ENCODE measurements around the gene SKAP1. TPM values are rescaled to one million over a fixed set of nuclear protein-coding genes. Genes with fewer than 3 reads are reported as not detected.

SKAP1 gene
- total and polyA plus RNA-seq, 2 donors (not counting 1 experiment from before 2014, with no cell fraction given) = not detected

DNA sequence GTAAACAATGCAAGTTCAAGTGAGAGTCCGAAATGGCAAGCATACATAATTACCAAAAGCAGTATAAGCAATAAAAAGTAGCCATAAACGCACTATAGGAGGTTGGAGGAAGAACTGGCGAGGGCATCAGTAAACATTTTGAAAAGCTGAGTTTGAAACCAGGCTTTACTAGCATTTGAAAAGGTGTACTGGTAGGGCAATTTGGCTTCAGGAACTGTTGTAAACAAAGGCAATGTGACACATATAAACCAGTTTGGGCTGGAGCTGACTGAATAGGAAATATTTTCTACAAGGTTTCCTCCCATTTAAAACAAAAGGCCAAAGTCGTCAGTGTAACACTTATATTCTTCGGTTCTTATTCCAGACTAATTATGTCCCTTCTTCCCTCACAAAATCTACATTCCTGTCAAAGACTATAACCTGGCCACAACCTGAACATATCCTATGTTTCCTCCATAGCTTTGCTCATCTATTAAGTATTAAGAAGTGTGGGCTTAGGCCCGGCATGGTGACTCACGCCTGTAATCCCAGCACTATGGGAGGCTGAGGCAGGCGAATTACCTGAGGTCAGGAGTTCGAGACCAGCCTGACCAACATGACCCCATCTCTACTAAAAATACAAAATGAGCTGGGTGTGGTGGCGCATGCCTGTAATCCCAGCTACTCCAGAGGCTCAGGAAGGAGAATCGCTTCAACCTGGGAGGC lies 336.5 kb downstream of the SKAP1 start:
- Histone ChIP-seq H3K4me1 (ENCODE audit: control insufficient read depth, extremely low read depth, insufficient read depth, low read length) (no peaks in the 10 kb centered on the region), H3K9me3 (ENCODE audit: control insufficient read depth, insufficient read depth, low read depth, low read length) (no peaks in the 10 kb centered on the region), H3K4me3 (replicated peaks in 1 of 4; ENCODE audit: control extremely low read depth in 1 of 4, insufficient read depth in 1 of 4, low read depth in 3 of 4, low read length in 4 of 4) (no peak overlapping the region), H3K27me3 (ENCODE audit: control insufficient read depth, insufficient read depth, low read length) (no peaks in the 10 kb centered on the region), H3K4me2 (ENCODE audit: extremely low read depth, insufficient read depth, low read length) (no peak overlapping the region), H2AFZ (ENCODE audit: low read length) (no peak overlapping the region), H3K9ac (ENCODE audit: insufficient read depth, low read length) (no peak overlapping the region), H3K79me2 (ENCODE audit: control insufficient read depth, insufficient read depth, low read length) (peaks cover 90% of the 10 kb centered on the region), H4K20me1 (ENCODE audit: control insufficient read depth, extremely low read depth, insufficient read depth, low read length) (no peaks in the 10 kb centered on the region), H3K27ac (ENCODE audit: insufficient read depth, low read length) (no peak overlapping the region), H3K36me3 (ENCODE audit: control insufficient read depth, insufficient read depth, low read length) (no peaks in the 10 kb centered on the region)
- no peak for TF ChIP-seq EZH2 (IDR thresholded peaks at IDR 0.05; ENCODE audit: low read length, missing control alignments)
- TF ChIP-seq, protein P1, sequence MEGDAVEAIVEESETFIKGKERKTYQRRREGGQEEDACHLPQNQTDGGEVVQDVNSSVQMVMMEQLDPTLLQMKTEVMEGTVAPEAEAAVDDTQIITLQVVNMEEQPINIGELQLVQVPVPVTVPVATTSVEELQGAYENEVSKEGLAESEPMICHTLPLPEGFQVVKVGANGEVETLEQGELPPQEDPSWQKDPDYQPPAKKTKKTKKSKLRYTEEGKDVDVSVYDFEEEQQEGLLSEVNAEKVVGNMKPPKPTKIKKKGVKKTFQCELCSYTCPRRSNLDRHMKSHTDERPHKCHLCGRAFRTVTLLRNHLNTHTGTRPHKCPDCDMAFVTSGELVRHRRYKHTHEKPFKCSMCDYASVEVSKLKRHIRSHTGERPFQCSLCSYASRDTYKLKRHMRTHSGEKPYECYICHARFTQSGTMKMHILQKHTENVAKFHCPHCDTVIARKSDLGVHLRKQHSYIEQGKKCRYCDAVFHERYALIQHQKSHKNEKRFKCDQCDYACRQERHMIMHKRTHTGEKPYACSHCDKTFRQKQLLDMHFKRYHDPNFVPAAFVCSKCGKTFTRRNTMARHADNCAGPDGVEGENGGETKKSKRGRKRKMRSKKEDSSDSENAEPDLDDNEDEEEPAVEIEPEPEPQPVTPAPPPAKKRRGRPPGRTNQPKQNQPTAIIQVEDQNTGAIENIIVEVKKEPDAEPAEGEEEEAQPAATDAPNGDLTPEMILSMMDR (conservative IDR thresholded peaks at IDR 0.05 in 1 of 2, IDR thresholded peaks at IDR 0.05 in 1 of 2; ENCODE audit: low read depth in 1 of 2, low read length in 2 of 2) = no peak
- no peak for DNase-seq (ENCODE audit: low read depth in 2 of 2)

DNA sequence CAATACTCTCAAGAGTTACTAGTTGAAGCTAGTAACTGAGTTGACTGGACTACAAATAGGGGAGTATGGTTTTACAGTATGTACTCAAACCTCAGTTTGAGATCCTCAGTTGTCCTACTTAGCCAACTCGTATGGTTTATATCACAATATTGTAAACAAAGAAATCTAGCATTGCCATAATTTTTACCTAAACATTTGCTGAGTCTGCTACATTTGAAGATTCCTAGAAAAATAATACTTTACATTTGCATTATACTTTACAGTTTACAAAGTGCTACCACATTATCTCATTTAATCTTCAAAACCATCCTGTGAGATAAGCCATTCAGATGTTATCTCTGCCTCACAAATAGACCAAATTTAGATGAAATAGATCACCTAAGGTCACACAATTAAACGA lies 345.1 kb downstream of the SKAP1 start:
- H2AFZ ChIP-seq (ENCODE audit: low read length) = no peak overlapping the region
- no peak overlapping the region for H3K4me3 ChIP-seq (replicated peaks in 1 of 4; ENCODE audit: control extremely low read depth in 1 of 4, insufficient read depth in 1 of 4, low read depth in 3 of 4, low read length in 4 of 4)
- TF ChIP-seq, protein P1 (conservative IDR thresholded peaks at IDR 0.05 in 1 of 2, IDR thresholded peaks at IDR 0.05 in 1 of 2; ENCODE audit: low read depth in 1 of 2, low read length in 2 of 2) = no peak
- TF ChIP-seq EZH2 (IDR thresholded peaks at IDR 0.05; ENCODE audit: low read length, missing control alignments) = no peak
- no peaks in the 10 kb centered on the region for H3K9me3 ChIP-seq (ENCODE audit: control insufficient read depth, insufficient read depth, low read depth, low read length)
- no peaks in the 10 kb centered on the region for H3K36me3 ChIP-seq (ENCODE audit: control insufficient read depth, insufficient read depth, low read length)
- no peak overlapping the region for H3K9ac ChIP-seq (ENCODE audit: insufficient read depth, low read length)
- DNase-seq (ENCODE audit: low read depth in 2 of 2) = no peak
- no peak overlapping the region for H3K27ac ChIP-seq (ENCODE audit: insufficient read depth, low read length)
- H3K4me2 ChIP-seq (ENCODE audit: extremely low read depth, insufficient read depth, low read length) = no peak overlapping the region
- peaks cover 71% of the 10 kb centered on the region for H3K79me2 ChIP-seq (ENCODE audit: control insufficient read depth, insufficient read depth, low read length)
- peaks cover 2% of the 10 kb centered on the region for H4K20me1 ChIP-seq (ENCODE audit: control insufficient read depth, extremely low read depth, insufficient read depth, low read length)
- no peaks in the 10 kb centered on the region for H3K27me3 ChIP-seq (ENCODE audit: control insufficient read depth, insufficient read depth, low read length)
- H3K4me1 ChIP-seq (ENCODE audit: control insufficient read depth, extremely low read depth, insufficient read depth, low read length) = no peaks in the 10 kb centered on the region

Other genes starting within 250 kb of the SKAP1 start
- gene HOXB1, start 100.8 kb upstream of the SKAP1 start, total RNA-seq = not detected in 2 replicates
- gene HOXB1, start 100.8 kb upstream of the SKAP1 start, polyA plus RNA-seq = not detected in 2 replicates
- 9.2 and 12.2 TPM in 2 replicates for gene HOXB2, start 114.9 kb upstream of the SKAP1 start, total RNA-seq
- 12.3 and 15.9 TPM in 2 replicates for gene HOXB2, start 114.9 kb upstream of the SKAP1 start, polyA plus RNA-seq
- 6.2 and 8.9 TPM in 2 replicates for gene HOXB4, start 148.1 kb upstream of the SKAP1 start, total RNA-seq
- gene HOXB4, start 148.1 kb upstream of the SKAP1 start, polyA plus RNA-seq = 3.4 and 3.8 TPM in 2 replicates
- 15.7 and 28.6 TPM in 2 replicates for gene HOXB3, start 160.0 kb upstream of the SKAP1 start, total RNA-seq
- 15.7 and 19.5 TPM in 2 replicates for gene HOXB3, start 160.0 kb upstream of the SKAP1 start, polyA plus RNA-seq
- gene HOXB5, start 163.6 kb upstream of the SKAP1 start, total RNA-seq = 1.0 and 2.1 TPM in 2 replicates
- gene HOXB5, start 163.6 kb upstream of the SKAP1 start, polyA plus RNA-seq = 9.4 and 17.2 TPM in 2 replicates
- gene HOXB6, start 174.8 kb upstream of the SKAP1 start, total RNA-seq = 10.5 and 16.2 TPM in 2 replicates
- 28.9 and 42.1 TPM in 2 replicates for gene HOXB6, start 174.8 kb upstream of the SKAP1 start, polyA plus RNA-seq
- 6.4 and 7.4 TPM in 2 replicates for gene HOXB7, start 180.8 kb upstream of the SKAP1 start, total RNA-seq
- 11.8 and 12.7 TPM in 2 replicates for gene HOXB7, start 180.8 kb upstream of the SKAP1 start, polyA plus RNA-seq
- 0.33 and 0.51 TPM in 2 replicates for gene HOXB8, start 185.1 kb upstream of the SKAP1 start, total RNA-seq
- 1.4 and 2.0 TPM in 2 replicates for gene HOXB8, start 185.1 kb upstream of the SKAP1 start, polyA plus RNA-seq
- gene HOXB9, start 196.1 kb upstream of the SKAP1 start, total RNA-seq = not detected in 2 replicates
- gene HOXB9, start 196.1 kb upstream of the SKAP1 start, polyA plus RNA-seq = 0.06 TPM in 1 of 2 replicates, not detected in the other